Caco-2 (cell line): ENCODE data around the gene ARHGEF16. TPM values are rescaled to one million over a fixed set of nuclear protein-coding genes. Genes with fewer than 3 reads are reported as not detected.

ENCODE experiments used
- BruUV-seq: library from RNA; stranded (reverse); fragments of 400-500 nt; replicated peaks from 2 replicates; lab custom pipeline; 2021; lab: Mats Ljungman, UMichigan
- CTCF ChIA-PET: fragments of 300-600 bp; sonication (Branson Sonifier 250); formaldehyde crosslinking; loops from one replicate; lab custom pipeline; 2022; ENCODE audit warnings: antibody characterized with exemption; lab: Charles Lee
- POLR2A ChIA-PET: fragments of 300-600 bp; sonication (Branson Sonifier 250); formaldehyde crosslinking; loops from one replicate; lab custom pipeline; 2022; ENCODE audit warnings: antibody characterized with exemption; lab: Charles Lee
- DNase-seq, 2 experiments: peaks; one replicate each; pipeline versions ENCODE4 v3.0.0 to v3.0.0-alpha.2; 2020 to 2022
- H3K27me3 ChIP-seq: replicated peaks from 2 replicates; pipeline ENCODE4 v1.6.0; 2011; ENCODE audit warnings: low read length; ENCODE audit not compliant: control insufficient read depth, insufficient read depth
- H3K36me3 ChIP-seq: 2 replicates; pipeline ENCODE4 v1.5.1; 2011; ENCODE audit warnings: low read length; ENCODE audit not compliant: control insufficient read depth, insufficient read depth
- H3K4me1 ChIP-seq: fragments of 250-450 bp; sonication (Bioruptor Pico); 2 replicates; pipeline ENCODE4 v1.5.1; 2020; ENCODE audit warnings: mild to moderate bottlenecking
- H3K4me3 ChIP-seq: 2 replicates; pipeline ENCODE4 v1.5.1; 2011; ENCODE audit warnings: low read depth, mild to moderate bottlenecking, control low read depth, low read length
- H3K9me3 ChIP-seq: fragments of 250-450 bp; sonication (Bioruptor Pico); 2 replicates; pipeline ENCODE4 v1.5.1; 2020; ENCODE audit warnings: mild to moderate bottlenecking, moderate library complexity
- H3K27ac Mint-ChIP-seq: one replicate; pipeline ENCODE4 v1.8.0; 2022; ENCODE audit warnings: mixed read lengths; ENCODE audit not compliant: unreplicated experiment
- H3K27me3 Mint-ChIP-seq: one replicate; pipeline ENCODE4 v1.8.0; 2022; ENCODE audit warnings: mixed read lengths; ENCODE audit not compliant: insufficient read depth, unreplicated experiment
- H3K36me3 Mint-ChIP-seq: one replicate; pipeline ENCODE4 v1.8.0; 2022; ENCODE audit warnings: mild to moderate bottlenecking, mixed read lengths; ENCODE audit not compliant: insufficient read depth, unreplicated experiment
- H3K4me1 Mint-ChIP-seq: one replicate; pipeline ENCODE4 v1.8.0; 2022; ENCODE audit warnings: low read depth, mixed read lengths; ENCODE audit not compliant: unreplicated experiment
- H3K4me3 Mint-ChIP-seq: one replicate; pipeline ENCODE4 v1.8.0; 2022; ENCODE audit warnings: mild to moderate bottlenecking, moderate library complexity, mixed read lengths; ENCODE audit not compliant: unreplicated experiment
- H3K9me3 Mint-ChIP-seq: one replicate; pipeline ENCODE4 v1.8.0; 2022; ENCODE audit warnings: mixed read lengths; ENCODE audit not compliant: unreplicated experiment
- CTCF ChIP-seq, 2 experiments: fragments of 200-600 bp in 1 of 2; IDR thresholded peaks; 1 replicate in 1 of 2; 2 replicates in 1 of 2; pipeline versions ENCODE4 v1.5.1 to v1.8.0; 2011 to 2022; ENCODE audit warnings: antibody characterized with exemption in 1 of 2, control low read depth in 1 of 2, inconsistent platforms in 1 of 2, low read depth in 1 of 2, low read length in 1 of 2, mild to moderate bottlenecking in 1 of 2, moderate library complexity in 1 of 2; ENCODE audit not compliant: insufficient read depth in 1 of 2, severe bottlenecking in 1 of 2, unreplicated experiment in 1 of 2
- intact Hi-C: fragments of 100-400 bp; cut with micrococcal nuclease; formaldehyde crosslinking; loops from one replicate; pipeline ENCODE4 v1.10.0; 2022; ENCODE audit not compliant: unreplicated experiment
- total RNA-seq: library from RNA; stranded (reverse); gene quantifications from 2 replicates; pipeline ENCODE4 v1.2.3, GENCODE V29; 2022

ARHGEF16 gene
- total RNA-seq, 1 experiment from 2014 or later: 40.6 TPM

DNA sequence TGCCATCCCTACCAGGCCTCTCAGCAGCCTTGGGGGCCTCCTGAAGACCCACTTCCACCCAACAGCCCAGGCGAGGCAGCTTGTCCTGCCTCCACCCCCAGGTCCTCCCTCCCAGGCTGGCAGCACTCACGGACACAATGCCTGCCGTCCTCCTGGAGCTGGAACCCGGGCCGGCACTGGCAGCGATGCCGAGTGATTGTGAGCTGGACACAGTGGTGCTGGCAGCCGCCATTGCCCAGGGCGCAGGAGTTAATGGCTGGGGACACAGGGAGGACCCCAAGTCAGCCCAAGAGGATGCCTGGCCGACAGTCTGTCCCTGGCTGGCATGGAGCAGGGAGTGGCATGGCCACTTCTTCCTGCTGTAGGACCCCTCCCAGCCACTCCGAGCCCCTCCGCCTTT lies 60.8 kb downstream of the ARHGEF16 start:
- CTCF ChIA-PET: interaction anchor here (0.9 kb wide), 1 partner anchor 62 kb away, joined by 3 read pairs; no protein-coding TSS in a partner anchor
- no peak overlapping the region for H3K4me3 Mint-ChIP-seq

GRCh38 chr1:3515774-3516480 lies 61.5 kb downstream of the ARHGEF16 start:
- H3K4me3 ChIP-seq: no peak overlapping the region
- no peak for TF ChIP-seq CTCF (IDR thresholded peaks at IDR 0.05; ENCODE audit: insufficient read depth in 1 of 2, low read depth in 1 of 2, low read length in 1 of 2, severe bottlenecking in 1 of 2, unreplicated experiment in 1 of 2)
- H3K4me1 Mint-ChIP-seq: no peaks in the 10 kb centered on the region
- H3K27me3 Mint-ChIP-seq: no peaks in the 10 kb centered on the region
- no peaks in the 10 kb centered on the region for H3K27me3 ChIP-seq
- H3K9me3 ChIP-seq: no peaks in the 10 kb centered on the region
- H3K9me3 Mint-ChIP-seq: no peaks in the 10 kb centered on the region
- no peaks in the 10 kb centered on the region for H3K36me3 ChIP-seq
- no peak for DNase-seq
- H3K4me1 ChIP-seq: no peaks in the 10 kb centered on the region
- no TSS peak for BruUV-seq
- intact Hi-C loops: no loop called here
- H3K4me3 Mint-ChIP-seq: no peak overlapping the region
- CTCF ChIA-PET: interaction anchor here (0.9 kb wide), 1 partner anchor 63 kb away, joined by 3 read pairs; no protein-coding TSS in a partner anchor
- H3K36me3 Mint-ChIP-seq: no peaks in the 10 kb centered on the region
- H3K27ac Mint-ChIP-seq: no peak overlapping the region
- POLR2A ChIA-PET: no interaction called here

More for the DNA sequence above, 60.8 kb downstream of the ARHGEF16 start:
- Histone ChIP-seq H3K4me1 (no peaks in the 10 kb centered on the region), H3K36me3 (no peaks in the 10 kb centered on the region), H3K9me3 (no peaks in the 10 kb centered on the region), H3K27me3 (no peaks in the 10 kb centered on the region), H3K4me3 (no peak overlapping the region)
- intact Hi-C loops: no loop called here
- Mint-ChIP-seq H3K36me3 (no peaks in the 10 kb centered on the region), H3K27me3 (no peaks in the 10 kb centered on the region), H3K4me1 (no peaks in the 10 kb centered on the region), H3K9me3 (no peaks in the 10 kb centered on the region), H3K27ac (no peak overlapping the region)
- no peak for DNase-seq
- BruUV-seq: no TSS peak
- POLR2A ChIA-PET: no interaction called here
- TF ChIP-seq CTCF (IDR thresholded peaks at IDR 0.05; ENCODE audit: insufficient read depth in 1 of 2, low read depth in 1 of 2, low read length in 1 of 2, severe bottlenecking in 1 of 2, unreplicated experiment in 1 of 2): no peak

DNA sequence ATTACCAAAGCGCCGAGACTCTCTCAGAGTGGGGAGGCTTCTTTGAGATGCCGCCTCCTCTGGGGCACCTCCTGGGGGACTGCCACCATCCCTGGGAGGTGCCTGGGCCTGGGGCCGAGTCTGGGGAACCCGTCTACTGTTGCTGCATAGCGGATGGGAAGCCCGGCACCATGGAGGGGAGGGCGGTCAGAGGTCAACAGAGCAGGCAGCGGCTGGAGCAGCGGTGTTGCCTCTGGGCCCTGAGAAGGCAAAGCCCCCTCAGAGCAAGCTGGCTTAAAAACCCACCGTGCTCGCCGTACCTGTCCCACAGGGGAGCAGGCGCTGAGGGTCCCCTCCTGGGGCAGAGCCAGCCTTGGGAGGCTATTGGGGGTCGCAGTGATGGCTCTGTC lies 62.0 kb downstream of the ARHGEF16 start:
- Histone ChIP-seq H3K9me3 (no peaks in the 10 kb centered on the region), H3K4me1 (no peaks in the 10 kb centered on the region), H3K36me3 (no peaks in the 10 kb centered on the region), H3K27me3 (no peaks in the 10 kb centered on the region), H3K4me3 (no peak overlapping the region)
- ChIA-PET CTCF (no interaction called here), POLR2A (no interaction called here)
- H3K4me1 Mint-ChIP-seq: no peaks in the 10 kb centered on the region
- no peaks in the 10 kb centered on the region for H3K36me3 Mint-ChIP-seq
- intact Hi-C loops: no loop called here
- BruUV-seq: no TSS peak
- H3K27ac Mint-ChIP-seq: no peak overlapping the region
- H3K4me3 Mint-ChIP-seq: no peak overlapping the region
- TF ChIP-seq CTCF (IDR thresholded peaks at IDR 0.05; ENCODE audit: insufficient read depth in 1 of 2, low read depth in 1 of 2, low read length in 1 of 2, severe bottlenecking in 1 of 2, unreplicated experiment in 1 of 2): no peak
- no peaks in the 10 kb centered on the region for H3K27me3 Mint-ChIP-seq
- H3K9me3 Mint-ChIP-seq: no peaks in the 10 kb centered on the region
- DNase-seq: no peak
